DMS114 treated with DMSO at 0.1 percent for 48 hours (cell line): ENCODE results near the gene SEMA5A.

Experiments
- DNase-seq: peaks from one replicate; lab custom pipeline; 2025; ENCODE audit not compliant: unreplicated experiment; lab: John Stamatoyannopoulos, UW

Gene SEMA5A

GRCh38 chr5:9042241-9042640, 503.6 kb downstream of the SEMA5A start:
- DNase-seq = no peak

- DNase-seq = no peak
Measured at GRCh38 chr5:9040475-9040874, 505.4 kb downstream of the SEMA5A start.

GRCh38 chr5:9037048-9037447, 508.8 kb downstream of the SEMA5A start:
- no peak for DNase-seq

- DNase-seq = no peak
Measured at GRCh38 chr5:9035346-9035745, 510.5 kb downstream of the SEMA5A start.

GRCh38 chr5:9034649-9035048, 511.2 kb downstream of the SEMA5A start:
- DNase-seq = no peak

GRCh38 chr5:9033524-9033923, 512.4 kb downstream of the SEMA5A start:
- no peak for DNase-seq

GRCh38 chr5:9025942-9026341, 519.9 kb downstream of the SEMA5A start:
- no peak for DNase-seq

GRCh38 chr5:9020996-9021395, 524.9 kb downstream of the SEMA5A start:
- no peak for DNase-seq

GRCh38 chr5:9015937-9016270, 530.0 kb downstream of the SEMA5A start:
- DNase-seq = no peak

GRCh38 chr5:9015260-9015936, 530.5 kb downstream of the SEMA5A start:
- DNase-seq = no peak

GRCh38 chr5:9013147-9013546, 532.7 kb downstream of the SEMA5A start:
- no peak for DNase-seq

- no peak for DNase-seq
Measured at GRCh38 chr5:9009931-9010651, 535.8 kb downstream of the SEMA5A start.

GRCh38 chr5:8997542-8998070, 548.3 kb downstream of the SEMA5A start:
- DNase-seq = no peak

- no peak for DNase-seq
Measured at GRCh38 chr5:8993031-8993430, 552.8 kb downstream of the SEMA5A start.
